Measurements from ENCODE around the gene TEX261.

The TEX261 gene

GRCh38 chr2:70941186-70941585, 53.5 kb downstream of the TEX261 start:
- TF ChIP-seq, protein P1, sequence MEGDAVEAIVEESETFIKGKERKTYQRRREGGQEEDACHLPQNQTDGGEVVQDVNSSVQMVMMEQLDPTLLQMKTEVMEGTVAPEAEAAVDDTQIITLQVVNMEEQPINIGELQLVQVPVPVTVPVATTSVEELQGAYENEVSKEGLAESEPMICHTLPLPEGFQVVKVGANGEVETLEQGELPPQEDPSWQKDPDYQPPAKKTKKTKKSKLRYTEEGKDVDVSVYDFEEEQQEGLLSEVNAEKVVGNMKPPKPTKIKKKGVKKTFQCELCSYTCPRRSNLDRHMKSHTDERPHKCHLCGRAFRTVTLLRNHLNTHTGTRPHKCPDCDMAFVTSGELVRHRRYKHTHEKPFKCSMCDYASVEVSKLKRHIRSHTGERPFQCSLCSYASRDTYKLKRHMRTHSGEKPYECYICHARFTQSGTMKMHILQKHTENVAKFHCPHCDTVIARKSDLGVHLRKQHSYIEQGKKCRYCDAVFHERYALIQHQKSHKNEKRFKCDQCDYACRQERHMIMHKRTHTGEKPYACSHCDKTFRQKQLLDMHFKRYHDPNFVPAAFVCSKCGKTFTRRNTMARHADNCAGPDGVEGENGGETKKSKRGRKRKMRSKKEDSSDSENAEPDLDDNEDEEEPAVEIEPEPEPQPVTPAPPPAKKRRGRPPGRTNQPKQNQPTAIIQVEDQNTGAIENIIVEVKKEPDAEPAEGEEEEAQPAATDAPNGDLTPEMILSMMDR (IDR thresholded peaks at IDR 0.05; ENCODE audit: low read depth, low read length, missing control alignments): peak; percentile 2
- Histone ChIP-seq H3K27me3 (replicated peaks) (no peaks in the 10 kb centered on the region), H3K27ac (no peak overlapping the region), H3K4me3 (ENCODE audit: low read depth, low read length) (no peak overlapping the region), H3K36me3 (replicated peaks) (no peaks in the 10 kb centered on the region)
- DNase-seq: no peak
- in situ Hi-C loops (cut with HindIII; ENCODE audit: low pct_ligation_motif_present, low sequenced_read_pairs): no loop called here

- in situ Hi-C loops (cut with HindIII; ENCODE audit: low pct_ligation_motif_present, low sequenced_read_pairs): no loop called here
- no peak for DNase-seq
- Histone ChIP-seq H3K27ac (no peak overlapping the region), H3K27me3 (replicated peaks) (no peaks in the 10 kb centered on the region), H3K36me3 (replicated peaks) (no peaks in the 10 kb centered on the region), H3K4me3 (ENCODE audit: low read depth, low read length) (no peak overlapping the region)
- TF ChIP-seq, protein P1 (IDR thresholded peaks at IDR 0.05; ENCODE audit: low read depth, low read length, missing control alignments): no peak
Observed at GRCh38 chr2:70939839-70940580, 54.7 kb downstream of the TEX261 start.

- TF ChIP-seq, protein P1 (IDR thresholded peaks at IDR 0.05; ENCODE audit: low read depth, low read length, missing control alignments): no peak
Observed at GRCh38 chr2:70939001-70939838, 55.5 kb downstream of the TEX261 start.

DNA sequence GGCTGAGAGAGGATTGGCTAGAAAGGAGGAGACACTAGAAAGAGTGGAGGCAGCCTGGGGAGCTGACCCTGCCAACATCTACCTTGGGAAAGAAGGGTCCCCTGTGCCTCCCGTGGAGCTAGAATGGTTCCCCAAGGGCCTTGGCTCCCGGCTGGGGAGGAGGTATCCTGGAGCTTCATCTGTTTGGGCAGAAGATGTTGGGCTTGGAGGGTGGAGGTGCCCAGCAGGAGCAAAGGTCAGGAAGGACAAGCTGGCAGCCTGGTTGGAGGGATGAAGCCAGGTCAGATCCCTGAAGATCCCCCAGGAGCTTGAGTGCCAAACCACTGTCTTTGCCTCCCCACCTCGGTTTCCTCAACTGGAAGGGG, 56.1 kb downstream of the TEX261 start:
- Histone ChIP-seq H3K27ac (no peak overlapping the region), H3K36me3 (replicated peaks) (no peaks in the 10 kb centered on the region), H3K4me3 (ENCODE audit: low read depth, low read length) (no peak overlapping the region), H3K27me3 (replicated peaks) (no peaks in the 10 kb centered on the region)
- no peak for DNase-seq
- in situ Hi-C loops (cut with HindIII; ENCODE audit: low pct_ligation_motif_present, low sequenced_read_pairs): no loop called here
- TF ChIP-seq, protein P1 (IDR thresholded peaks at IDR 0.05; ENCODE audit: low read depth, low read length, missing control alignments): no peak

More at GRCh38 chr2:70939001-70939838, 55.5 kb downstream of the TEX261 start:
- Histone ChIP-seq H3K36me3 (replicated peaks) (no peaks in the 10 kb centered on the region), H3K27ac (no peak overlapping the region), H3K27me3 (replicated peaks) (no peaks in the 10 kb centered on the region), H3K4me3 (ENCODE audit: low read depth, low read length) (no peak overlapping the region)
- DNase-seq: no peak
- in situ Hi-C loops (cut with HindIII; ENCODE audit: low pct_ligation_motif_present, low sequenced_read_pairs): no loop called here

DNA sequence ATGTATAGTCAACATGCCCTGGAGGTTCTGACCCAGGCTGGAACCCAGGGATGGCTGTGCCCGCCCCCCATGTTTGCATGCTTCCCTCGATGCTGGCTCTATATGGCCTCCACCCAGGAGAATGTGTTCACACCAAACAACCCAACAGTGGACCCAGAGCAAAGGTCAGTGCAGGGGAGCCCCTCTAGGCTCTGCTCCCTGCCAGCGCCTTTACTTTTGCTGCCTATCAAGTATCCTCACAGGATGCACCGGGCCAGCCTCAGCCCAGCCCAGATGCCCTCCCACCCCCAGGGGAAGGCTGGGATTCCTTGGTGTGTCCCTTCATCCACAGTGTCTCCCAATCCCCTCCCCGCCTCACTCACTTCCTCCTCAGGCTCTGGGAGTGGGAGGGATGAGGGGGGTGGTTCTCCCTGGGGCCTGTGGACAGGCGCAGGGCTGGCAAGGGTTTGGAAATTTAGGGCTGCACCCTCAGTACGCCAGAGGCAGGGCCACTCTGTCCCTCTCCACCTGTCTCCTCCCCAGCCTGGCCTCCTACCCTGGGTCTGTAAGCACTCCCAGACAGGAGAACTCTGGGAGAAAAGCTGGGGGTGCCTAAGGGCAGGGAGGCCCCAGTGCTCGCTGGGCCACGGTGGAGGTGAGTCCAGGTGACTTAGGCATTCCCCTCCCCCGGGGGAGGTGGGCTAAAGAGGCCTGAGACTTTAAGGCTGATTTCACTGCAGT, 56.6 kb downstream of the TEX261 start:
- Histone ChIP-seq H3K4me3 (ENCODE audit: low read depth, low read length) (no peak overlapping the region), H3K36me3 (replicated peaks) (no peaks in the 10 kb centered on the region), H3K27ac (no peak overlapping the region), H3K27me3 (replicated peaks) (no peaks in the 10 kb centered on the region)
- in situ Hi-C loops (cut with HindIII; ENCODE audit: low pct_ligation_motif_present, low sequenced_read_pairs): no loop called here
- TF ChIP-seq, protein P1 (IDR thresholded peaks at IDR 0.05; ENCODE audit: low read depth, low read length, missing control alignments): no peak
- no peak for DNase-seq

Measured in brain microvascular endothelial cell (primary cell).